KOPT-K1 (cell line): Measurements from ENCODE around the gene SLC6A7.

Experiments used
- H3K27ac ChIP-seq: fragments of 200-600 bp; sonication (generic); 2 replicates; pipeline ENCODE4 v1.5.1; 2016; ENCODE audit warnings: antibody characterized with exemption, mild to moderate bottlenecking, low read depth, low read length; ENCODE audit not compliant: poor library complexity, severe bottlenecking
- H3K36me3 ChIP-seq: fragments of 200-600 bp; sonication (generic); 2 replicates; pipeline ENCODE4 v1.5.1; 2017; ENCODE audit warnings: antibody characterized with exemption, mild to moderate bottlenecking, low read length, moderate library complexity; ENCODE audit not compliant: insufficient read depth
- H3K9me3 ChIP-seq: fragments of 200-600 bp; sonication (generic); 2 replicates; pipeline ENCODE4 v1.5.1; 2017; ENCODE audit warnings: antibody characterized with exemption, low read length, mild to moderate bottlenecking; ENCODE audit not compliant: insufficient read depth, poor library complexity, severe bottlenecking

Gene SLC6A7

GRCh38 chr5:150176745-150177477 is 13.0 kb upstream of the SLC6A7 start:
- Histone ChIP-seq H3K27ac (no peak overlapping the region), H3K36me3 (no peaks in the 10 kb centered on the region), H3K9me3 (no peaks in the 10 kb centered on the region)

GRCh38 chr5:150177721-150178120 is 12.1 kb upstream of the SLC6A7 start:
- Histone ChIP-seq H3K27ac (no peak overlapping the region), H3K36me3 (no peaks in the 10 kb centered on the region), H3K9me3 (no peaks in the 10 kb centered on the region)

DNA sequence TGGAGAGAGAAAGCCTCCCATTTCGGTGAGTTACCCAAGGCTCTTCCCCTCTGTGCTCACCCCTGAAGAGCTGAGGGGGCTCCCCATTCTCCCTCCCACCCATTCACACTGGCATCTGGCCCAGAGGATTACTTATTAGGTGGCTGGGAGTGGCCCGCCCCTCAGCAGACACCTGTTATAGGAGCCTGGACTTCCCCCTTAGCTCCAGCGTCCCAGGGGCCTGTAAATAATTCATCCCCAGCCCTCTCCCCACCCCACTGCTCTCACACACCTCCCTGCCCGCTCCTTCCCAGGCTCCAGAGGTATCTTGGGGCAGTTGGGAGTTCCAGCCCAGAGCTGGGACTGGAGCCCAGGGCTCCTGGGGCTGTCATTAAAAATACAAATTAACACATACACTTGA is 11.6 kb upstream of the SLC6A7 start:
- no peak overlapping the region for H3K27ac ChIP-seq
- H3K9me3 ChIP-seq: no peaks in the 10 kb centered on the region
- H3K36me3 ChIP-seq: no peaks in the 10 kb centered on the region

DNA sequence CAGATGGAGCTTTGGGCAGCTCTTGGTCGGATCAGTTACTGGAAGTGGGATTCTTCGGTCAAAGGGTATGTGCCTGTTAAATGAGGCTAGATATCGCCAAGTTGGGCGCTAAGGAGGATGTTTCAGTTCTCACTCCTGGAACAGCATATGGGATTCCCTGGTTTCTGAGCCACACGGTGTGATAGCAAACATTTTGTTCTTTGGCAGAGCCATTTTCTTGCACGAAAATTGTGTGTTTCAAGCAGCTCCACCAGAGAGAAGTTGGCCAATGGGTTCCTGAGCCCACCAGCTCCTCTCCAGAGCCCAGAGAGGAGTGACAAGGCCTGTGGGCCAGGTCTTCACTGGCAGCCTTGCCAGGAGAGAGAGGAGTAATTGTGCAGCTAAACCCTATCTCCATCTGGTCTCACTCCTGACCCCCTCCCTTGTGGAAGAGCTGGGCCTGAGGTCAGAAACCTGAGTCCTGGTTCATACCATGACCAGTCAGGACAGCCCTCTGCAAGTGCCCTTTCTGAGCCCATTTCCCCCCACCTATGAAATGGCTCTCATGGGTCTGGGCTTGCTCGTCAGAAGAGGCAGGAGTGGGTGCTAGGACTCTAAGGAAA is 10.7 kb upstream of the SLC6A7 start:
- no peaks in the 10 kb centered on the region for H3K9me3 ChIP-seq
- no peak overlapping the region for H3K27ac ChIP-seq
- H3K36me3 ChIP-seq: no peaks in the 10 kb centered on the region

DNA sequence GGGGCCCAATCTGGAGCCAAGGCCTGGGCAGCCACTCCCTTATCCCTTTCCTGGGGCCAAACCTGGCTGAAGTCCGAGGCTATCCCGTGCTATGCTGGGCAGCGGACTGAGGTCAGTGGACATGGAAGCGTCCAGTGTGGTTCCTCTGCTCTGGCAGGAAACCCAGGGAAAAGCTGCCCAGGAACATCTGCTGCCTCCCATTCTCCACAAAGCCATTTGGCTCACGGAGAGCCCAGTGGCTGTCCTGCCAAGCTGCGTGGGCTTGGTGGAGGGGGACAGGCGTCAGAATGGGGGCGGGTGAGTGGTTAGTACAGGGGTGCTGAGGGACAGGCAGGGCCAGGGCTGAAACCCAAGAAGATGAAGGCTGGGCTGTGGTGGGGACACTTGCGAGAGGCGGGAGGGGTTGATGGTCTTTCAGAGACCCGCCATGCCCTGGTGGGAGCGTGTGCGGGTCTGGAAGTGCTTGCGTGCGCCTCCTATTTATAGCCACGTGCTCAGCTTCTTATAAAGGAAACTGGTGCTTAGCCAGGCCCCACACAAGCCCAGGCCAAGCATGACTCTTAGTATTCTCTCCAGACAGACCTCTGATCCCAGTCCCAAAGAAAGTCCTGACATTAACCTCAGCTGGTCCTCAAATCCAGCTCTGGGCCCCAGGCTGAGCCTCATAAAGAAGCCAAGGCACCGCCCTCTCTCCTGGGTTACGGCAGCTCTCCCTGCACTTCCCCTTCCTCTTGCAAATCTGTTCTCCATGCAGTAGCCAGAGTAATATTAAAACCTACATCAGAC is 9.4 kb upstream of the SLC6A7 start:
- Histone ChIP-seq H3K36me3 (no peaks in the 10 kb centered on the region), H3K27ac (no peak overlapping the region), H3K9me3 (no peaks in the 10 kb centered on the region)

DNA sequence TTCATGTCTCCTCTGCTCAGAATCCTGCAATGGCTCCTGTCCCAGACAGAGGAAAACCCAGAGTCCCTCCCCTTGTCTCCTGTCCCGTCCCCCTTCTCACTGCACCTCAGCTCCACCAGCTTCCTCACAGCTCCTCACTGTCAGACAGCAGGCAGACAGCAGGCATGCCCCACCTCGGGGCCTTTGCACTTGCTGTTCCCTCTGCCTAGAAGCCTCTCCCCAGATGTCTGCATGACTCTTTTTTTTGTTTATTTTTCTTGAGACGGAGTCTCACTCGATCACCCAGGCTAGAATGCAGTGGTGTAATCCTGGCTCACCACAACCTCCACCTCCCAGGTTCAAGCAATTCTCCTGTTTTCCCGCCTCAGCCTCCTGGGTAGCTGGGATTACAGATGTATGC is 8.8 kb upstream of the SLC6A7 start:
- Histone ChIP-seq H3K9me3 (no peaks in the 10 kb centered on the region), H3K36me3 (no peaks in the 10 kb centered on the region), H3K27ac (no peak overlapping the region)

DNA sequence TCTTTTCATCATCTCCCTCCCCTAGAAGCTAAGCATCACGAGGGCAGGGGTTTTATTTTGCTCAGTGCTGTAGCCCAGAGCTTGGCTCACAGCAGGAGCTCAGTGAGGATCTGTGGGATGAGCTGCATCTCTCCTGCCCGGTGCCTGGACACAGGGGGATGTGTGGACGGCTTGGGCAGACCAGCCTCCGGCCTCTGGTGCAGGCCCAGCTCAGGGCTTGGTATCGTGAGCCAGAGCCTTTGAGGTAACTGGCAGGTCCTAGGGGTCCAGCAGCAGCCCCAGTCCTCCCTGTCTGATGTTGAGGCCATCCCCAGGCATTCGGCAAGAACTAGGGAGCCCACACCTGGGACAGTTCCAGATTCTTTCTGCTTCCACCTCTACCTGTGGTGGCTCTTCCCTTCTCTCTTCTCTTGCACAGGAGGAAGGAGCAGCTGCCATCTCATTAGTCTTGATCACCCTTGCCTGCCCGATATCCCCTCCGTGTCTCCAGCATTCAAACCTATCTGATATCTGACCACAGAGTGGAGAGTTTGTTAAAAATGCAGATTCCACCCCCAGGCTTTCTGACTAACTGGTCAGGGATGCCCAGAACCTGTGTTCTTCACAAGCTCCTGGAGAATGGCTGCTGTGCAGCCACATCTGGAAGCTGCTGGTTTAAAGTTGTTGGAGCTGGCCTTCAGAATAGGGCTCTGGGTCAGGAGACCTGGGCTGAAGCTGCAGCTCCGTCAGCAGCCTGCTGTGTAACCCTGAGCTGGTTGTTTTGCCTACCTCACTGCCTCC is 7.9 kb upstream of the SLC6A7 start:
- no peaks in the 10 kb centered on the region for H3K9me3 ChIP-seq
- no peak overlapping the region for H3K27ac ChIP-seq
- no peaks in the 10 kb centered on the region for H3K36me3 ChIP-seq

- no peaks in the 10 kb centered on the region for H3K9me3 ChIP-seq
- no peak overlapping the region for H3K27ac ChIP-seq
- no peaks in the 10 kb centered on the region for H3K36me3 ChIP-seq
These were observed 7.1 kb upstream of the SLC6A7 start for GRCh38 chr5:150182774-150183173.

DNA sequence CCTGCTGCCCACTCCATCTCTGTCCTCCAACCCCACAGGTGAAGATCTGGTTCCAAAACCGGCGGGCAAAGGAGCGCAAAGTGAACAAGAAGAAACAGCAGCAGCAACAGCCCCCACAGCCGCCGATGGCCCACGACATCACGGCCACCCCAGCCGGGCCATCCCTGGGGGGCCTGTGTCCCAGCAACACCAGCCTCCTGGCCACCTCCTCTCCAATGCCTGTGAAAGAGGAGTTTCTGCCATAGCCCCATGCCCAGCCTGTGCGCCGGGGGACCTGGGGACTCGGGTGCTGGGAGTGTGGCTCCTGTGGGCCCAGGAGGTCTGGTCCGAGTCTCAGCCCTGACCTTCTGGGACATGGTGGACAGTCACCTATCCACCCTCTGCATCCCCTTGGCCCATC is 6.4 kb upstream of the SLC6A7 start:
- Histone ChIP-seq H3K27ac (no peak overlapping the region), H3K9me3 (no peaks in the 10 kb centered on the region), H3K36me3 (no peaks in the 10 kb centered on the region)

- Histone ChIP-seq H3K36me3 (no peaks in the 10 kb centered on the region), H3K27ac (no peak overlapping the region), H3K9me3 (no peaks in the 10 kb centered on the region)
These were observed 5.9 kb upstream of the SLC6A7 start for GRCh38 chr5:150184006-150184405.

DNA sequence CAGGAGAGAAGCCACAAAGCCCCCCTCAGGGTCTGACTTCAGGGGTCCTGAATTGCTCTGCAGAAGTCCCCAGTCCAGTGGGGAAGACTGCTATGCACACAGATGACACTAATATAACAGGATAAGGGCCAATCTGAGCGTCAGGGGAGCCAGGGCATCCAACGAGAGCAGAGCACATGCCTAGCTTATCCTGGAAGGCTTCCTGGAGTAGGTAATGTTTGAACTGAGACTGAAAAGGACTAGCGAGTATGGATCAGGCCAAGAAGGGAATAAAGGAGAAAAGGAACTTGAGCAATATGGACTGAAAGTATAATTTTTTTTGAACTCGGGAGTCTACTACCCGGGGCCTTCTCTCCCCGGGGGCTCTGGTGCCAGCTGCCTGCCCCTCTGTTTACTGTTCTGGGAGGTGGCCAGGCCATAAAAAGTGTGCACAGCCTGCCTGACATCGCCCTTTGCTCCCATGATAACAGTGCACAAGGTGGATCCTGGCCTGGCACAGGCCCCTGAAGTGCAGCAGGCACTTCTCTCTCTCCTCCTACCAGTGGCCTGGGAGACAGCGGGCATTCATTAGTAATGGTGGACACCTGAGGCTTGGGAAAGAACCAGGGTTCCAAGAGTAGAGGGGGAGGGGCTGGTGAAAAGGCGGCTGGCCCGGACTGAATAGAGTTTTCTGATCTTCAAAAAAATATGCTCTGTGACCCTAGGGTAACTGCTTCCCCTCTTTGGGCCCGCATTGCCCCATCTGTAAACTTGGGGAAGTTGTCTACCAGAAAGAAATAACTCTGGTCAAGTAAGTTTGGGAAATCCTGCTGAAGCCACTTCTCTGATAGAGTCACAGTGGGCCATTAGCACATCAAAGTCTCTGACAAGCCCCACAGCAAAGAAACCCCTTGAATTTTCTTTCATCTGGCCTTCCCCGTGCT is 4.6 kb upstream of the SLC6A7 start:
- Histone ChIP-seq H3K9me3 (no peaks in the 10 kb centered on the region), H3K36me3 (no peaks in the 10 kb centered on the region), H3K27ac (no peak overlapping the region)

DNA sequence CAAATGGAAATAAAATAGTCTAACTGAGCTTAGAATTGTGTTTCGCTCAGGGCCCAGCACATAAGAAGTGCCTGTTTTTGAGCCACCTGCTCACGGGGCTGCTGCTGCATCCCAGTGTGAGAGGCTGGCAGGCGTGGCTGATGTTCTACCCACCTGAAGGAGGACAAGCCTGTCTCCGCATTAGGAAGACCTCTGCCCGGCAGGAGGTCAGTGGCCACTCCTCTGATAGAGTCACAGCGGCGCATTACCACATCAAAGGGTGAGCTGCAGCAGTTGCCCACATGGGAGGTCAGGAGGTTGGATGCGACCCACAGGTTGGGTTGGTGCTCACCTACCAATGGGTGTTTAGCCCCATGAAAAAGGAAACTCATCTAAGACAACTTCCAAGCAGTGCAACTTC is 3.7 kb upstream of the SLC6A7 start:
- H3K27ac ChIP-seq: no peak overlapping the region
- H3K36me3 ChIP-seq: no peaks in the 10 kb centered on the region
- H3K9me3 ChIP-seq: no peaks in the 10 kb centered on the region

GRCh38 chr5:150186897-150187296 is 3.0 kb upstream of the SLC6A7 start:
- no peak overlapping the region for H3K27ac ChIP-seq
- no peaks in the 10 kb centered on the region for H3K9me3 ChIP-seq

GRCh38 chr5:150188146-150188842 is 1.6 kb upstream of the SLC6A7 start:
- no peak overlapping the region for H3K27ac ChIP-seq
- no peaks in the 10 kb centered on the region for H3K36me3 ChIP-seq
- H3K9me3 ChIP-seq: no peaks in the 10 kb centered on the region

More at GRCh38 chr5:150186897-150187296, 3.0 kb upstream of the SLC6A7 start:
- H3K36me3 ChIP-seq: no peaks in the 10 kb centered on the region
